Pancreas (tissue), 10 donors: ENCODE results near the gene EXTL1. TPM values are rescaled to one million over a fixed set of nuclear protein-coding genes. Genes with fewer than 3 reads are reported as not detected.
A peak's percentile ranks its signal among the peaks of the same experiment; 100 is the strongest.

ENCODE experiments used
- ATAC-seq, 4 donors: fragments of 200-7000 bp; cut with Tn5 transposase; one replicate each; pipeline versions ENCODE4 v1.8.0 to v1.9.1; 2020; ENCODE audit warnings: mild to moderate bottlenecking in 4 of 4, moderate library complexity in 4 of 4
- DNase-seq, 6 donors: peaks; one replicate each; pipeline ENCODE4 v3.0.0-alpha.2; 2020
- FAIRE-seq: peaks from 2 replicates; lab custom pipeline; 2012; peaks lifted over from hg19 to GRCh38; lab: Jason Lieb, UNC
- H3K27ac ChIP-seq, 4 donors: fragments of 200-600 bp; sonication (generic); 1 replicate in 3 of 4; 2 replicates in 1 of 4; pipeline versions ENCODE4 v1.5.0 to v1.8.0; 2020
- H3K27me3 ChIP-seq, 4 donors: fragments of 200-600 bp; one replicate each; pipeline ENCODE4 v1.8.0; 2021
- H3K36me3 ChIP-seq, 3 donors: fragments of 200-600 bp; sonication (generic) in 1 of 3; one replicate each; pipeline versions ENCODE4 v1.5.0 to v1.8.0; 2020 to 2021
- H3K4me1 ChIP-seq, 3 donors: fragments of 200-600 bp; one replicate each; pipeline ENCODE4 v1.8.0; 2021
- H3K4me3 ChIP-seq, 4 donors: fragments of 200-600 bp; sonication (generic) in 2 of 4; one replicate each; pipeline versions ENCODE4 v1.5.0 to v1.8.0; 2020 to 2021
- H3K9me3 ChIP-seq, 4 donors: fragments of 200-600 bp; one replicate each; pipeline ENCODE4 v1.8.0; 2021
- WGBS, 2 donors: extraction: QIAGEN DNeasy Blood & Tissue Kit; methylation state at CpG; one replicate each; pipeline ENCODE4 v1.1.7; 2013; 5-methylcytosine and 5-hydroxymethylcytosine counted together
- intact Hi-C, 3 donors: fragments of 100-400 bp; cut with DNase I; formaldehyde crosslinking; loops; one replicate each; pipeline versions ENCODE4 v1.11.1 to v1.14.2; 2022
- polyA plus RNA-seq, 2 donors: library from polyadenylated mRNA; stranded (reverse); fragments of 200-250 nt; gene quantifications; one replicate each; pipeline ENCODE4 v1.2.3, GENCODE V29; 2013
- total RNA-seq, 6 donors: library from RNA; stranded (reverse); fragmentation: NEBNext Ultra II Directional in 4 of 6; extraction: Animal tissue kit (Norgen Biotek cat#: 25700) in 4 of 6; gene quantifications; one replicate each; pipeline versions ENCODE4 v1.2.1 to v1.2.4, GENCODE V29; 2021 to 2023
- TF ChIP-seq, protein P1 (sequence below), 4 donors: fragments of 200-600 bp; sonication (generic) in 3 of 4; IDR thresholded peaks; one replicate each; pipeline versions ENCODE4 v1.5.0 to v1.8.0; 2021; ENCODE audit warnings: antibody characterized with exemption in 4 of 4
- donor health status: healthy with polysubstance abuse.
- donor health status: DM: no; HTN: no; CAD: no; lungs with moderate emphysema.
- donor health status: DM: no; HTN: no; CAD: no.
- donor health status: control.
- donor health status: control.
- donor health status: Bipolar disorder and iron deficiency.
- donor health status: DM: yes; HTN: yes; CAD: no.
- donor health status: DM: no; HTN: no; CAD: no.
- donor health status: DM: no; HTN: no; CAD: no.
- donor health status: DM: yes; HTN: yes; CAD: no.

The EXTL1 gene
- total and polyA plus RNA-seq, 8 donors, result 0.04 to 0.34 (median 0.18) TPM

DNA sequence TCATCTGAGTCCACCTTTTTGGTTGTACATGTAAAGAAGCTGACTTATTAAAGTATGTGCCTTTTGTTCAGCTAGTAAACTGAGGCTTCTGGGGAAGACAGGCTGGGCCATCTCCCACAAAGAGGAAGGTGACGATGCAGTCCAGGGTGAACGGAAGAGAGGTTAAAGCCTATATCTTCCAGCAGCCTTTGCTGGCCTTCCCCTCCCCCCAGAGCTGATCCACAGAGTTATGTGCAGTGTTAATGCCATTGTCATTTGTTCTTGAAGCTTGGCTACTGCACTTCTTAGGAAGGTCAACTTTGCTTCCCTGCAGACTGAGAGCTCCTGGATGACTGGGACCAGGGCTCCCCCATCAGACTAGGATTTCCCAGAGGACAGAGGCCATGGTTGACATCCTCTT is 22.2 kb downstream of the EXTL1 start:
- no peak for FAIRE-seq

GRCh38 chr1:26044414-26044813 is 22.8 kb downstream of the EXTL1 start:
- peaks cover 8 to 21% (median 10%) of the 10 kb centered on the region in 3 donors for H3K4me1 ChIP-seq
- H3K9me3 ChIP-seq, result no peaks in the 10 kb centered on the region
- peak overlapping the region in 2 of 4 donors; percentile 76 to 86 for H3K27ac ChIP-seq
- no peaks in the 10 kb centered on the region for H3K27me3 ChIP-seq
- TF ChIP-seq, protein P1, sequence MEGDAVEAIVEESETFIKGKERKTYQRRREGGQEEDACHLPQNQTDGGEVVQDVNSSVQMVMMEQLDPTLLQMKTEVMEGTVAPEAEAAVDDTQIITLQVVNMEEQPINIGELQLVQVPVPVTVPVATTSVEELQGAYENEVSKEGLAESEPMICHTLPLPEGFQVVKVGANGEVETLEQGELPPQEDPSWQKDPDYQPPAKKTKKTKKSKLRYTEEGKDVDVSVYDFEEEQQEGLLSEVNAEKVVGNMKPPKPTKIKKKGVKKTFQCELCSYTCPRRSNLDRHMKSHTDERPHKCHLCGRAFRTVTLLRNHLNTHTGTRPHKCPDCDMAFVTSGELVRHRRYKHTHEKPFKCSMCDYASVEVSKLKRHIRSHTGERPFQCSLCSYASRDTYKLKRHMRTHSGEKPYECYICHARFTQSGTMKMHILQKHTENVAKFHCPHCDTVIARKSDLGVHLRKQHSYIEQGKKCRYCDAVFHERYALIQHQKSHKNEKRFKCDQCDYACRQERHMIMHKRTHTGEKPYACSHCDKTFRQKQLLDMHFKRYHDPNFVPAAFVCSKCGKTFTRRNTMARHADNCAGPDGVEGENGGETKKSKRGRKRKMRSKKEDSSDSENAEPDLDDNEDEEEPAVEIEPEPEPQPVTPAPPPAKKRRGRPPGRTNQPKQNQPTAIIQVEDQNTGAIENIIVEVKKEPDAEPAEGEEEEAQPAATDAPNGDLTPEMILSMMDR (IDR thresholded peaks at IDR 0.05), result no peak
- intact Hi-C loops, result no loop called here
- peak overlapping the region; percentile 10 to 68 (median 53) for H3K4me3 ChIP-seq
- peaks cover 0 to 8% (median 0%) of the 10 kb centered on the region in 3 donors for H3K36me3 ChIP-seq
- no peak for FAIRE-seq
- ATAC-seq, result no peak
- no peak for DNase-seq
- WGBS, 2 donors, result 62 to 65% methylated on average over 3 of the region's 3 CpGs

More for the DNA sequence above, 22.2 kb downstream of the EXTL1 start:
- no peak for DNase-seq
- Histone ChIP-seq H3K27me3 (no peaks in the 10 kb centered on the region), H3K36me3 (peaks cover 0 to 8% (median 0%) of the 10 kb centered on the region in 3 donors), H3K9me3 (no peaks in the 10 kb centered on the region), H3K4me3 (peak overlapping the region in 3 of 4 donors; percentile 10 to 68 (median 59)), H3K4me1 (peaks cover 13 to 28% (median 16%) of the 10 kb centered on the region in 3 donors), H3K27ac (peak overlapping the region in 1 of 4 donors; percentile 86)
- no peak for ATAC-seq
- intact Hi-C loops, result no loop called here
- TF ChIP-seq, protein P1 (IDR thresholded peaks at IDR 0.05), result no peak
- 79 to 87% methylated on average over 2 of the region's 2 CpGs for WGBS, 2 donors

GRCh38 chr1:26044971-26045721 is 23.6 kb downstream of the EXTL1 start:
- peak; percentile 76 to 84 (median 84) for ATAC-seq
- H3K27ac ChIP-seq, result peak overlapping the region; percentile 70 to 86 (median 78)
- FAIRE-seq, result no peak
- intact Hi-C loops, result no loop called here
- 18 to 27% methylated on average over 24 to 29 of the region's 29 CpGs for WGBS, 2 donors
- peaks cover 0 to under 1% (median 0%) of the 10 kb centered on the region in 3 donors for H3K36me3 ChIP-seq
- TF ChIP-seq, protein P1 (IDR thresholded peaks at IDR 0.05), result no peak
- H3K4me3 ChIP-seq, result peak overlapping the region; percentile 47 to 68 (median 57)
- H3K27me3 ChIP-seq, result no peaks in the 10 kb centered on the region
- DNase-seq, result peak; percentile 79 to 94 (median 84)
- no peaks in the 10 kb centered on the region for H3K9me3 ChIP-seq
- peaks cover 8 to 17% (median 8%) of the 10 kb centered on the region in 3 donors for H3K4me1 ChIP-seq

DNA sequence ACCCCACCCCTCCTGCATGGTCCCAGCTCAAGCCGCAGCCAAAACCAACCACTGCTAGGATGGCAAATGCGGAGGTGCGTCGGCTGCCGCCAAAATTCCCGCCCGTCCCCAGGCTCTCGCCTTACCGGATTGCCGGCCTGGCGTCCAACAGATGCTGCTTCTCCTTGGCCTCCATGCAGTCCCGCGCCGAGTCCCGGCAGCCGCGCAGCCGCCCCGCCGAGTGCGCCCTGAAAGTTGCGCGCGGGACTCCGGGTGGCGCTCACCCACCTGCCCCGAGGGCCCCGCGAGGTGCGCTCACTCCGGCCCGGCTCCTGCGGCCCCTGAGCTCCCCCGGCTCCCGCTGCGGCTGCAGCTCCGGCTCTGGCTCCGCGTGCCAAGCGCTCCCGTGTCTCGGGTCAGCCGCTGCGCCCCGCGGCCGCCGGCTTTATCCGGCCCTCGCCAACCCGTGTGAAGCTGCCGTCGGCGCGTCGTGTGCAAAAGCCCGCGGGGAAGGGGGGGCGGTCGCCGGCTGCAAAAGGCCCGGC is 24.2 kb downstream of the EXTL1 start, which contains the start of gene SLC30A2:
Gene SLC30A2 (minus strand): TSS at position 397 of the 524 bp plus-strand sequence. CDS start 222 bp downstream, at position 175.
- TF ChIP-seq, protein P1 (IDR thresholded peaks at IDR 0.05), result no peak
- Histone ChIP-seq H3K27me3 (no peaks in the 10 kb centered on the region), H3K36me3 (no peaks in the 10 kb centered on the region), H3K27ac (peak within 1 kb of the TSS; percentile 70 to 86 (median 78)), H3K4me1 (peaks cover 8 to 17% (median 8%) of the 10 kb centered on the region in 3 donors), H3K4me3 (peak within 1 kb of the TSS; percentile 47 to 68 (median 57)), H3K9me3 (no peaks in the 10 kb centered on the region)
- intact Hi-C loops, result no loop called here
- peak; percentile 57 to 75 (median 64) for ATAC-seq
- no peak for FAIRE-seq
- WGBS, 2 donors, result 0 to 1% methylated on average over 40 to 62 of the region's 62 CpGs
- DNase-seq, result peak; percentile 65 to 85 (median 72)
